Measurements from ENCODE around the gene TSPAN9.

Gene TSPAN9

DNA sequence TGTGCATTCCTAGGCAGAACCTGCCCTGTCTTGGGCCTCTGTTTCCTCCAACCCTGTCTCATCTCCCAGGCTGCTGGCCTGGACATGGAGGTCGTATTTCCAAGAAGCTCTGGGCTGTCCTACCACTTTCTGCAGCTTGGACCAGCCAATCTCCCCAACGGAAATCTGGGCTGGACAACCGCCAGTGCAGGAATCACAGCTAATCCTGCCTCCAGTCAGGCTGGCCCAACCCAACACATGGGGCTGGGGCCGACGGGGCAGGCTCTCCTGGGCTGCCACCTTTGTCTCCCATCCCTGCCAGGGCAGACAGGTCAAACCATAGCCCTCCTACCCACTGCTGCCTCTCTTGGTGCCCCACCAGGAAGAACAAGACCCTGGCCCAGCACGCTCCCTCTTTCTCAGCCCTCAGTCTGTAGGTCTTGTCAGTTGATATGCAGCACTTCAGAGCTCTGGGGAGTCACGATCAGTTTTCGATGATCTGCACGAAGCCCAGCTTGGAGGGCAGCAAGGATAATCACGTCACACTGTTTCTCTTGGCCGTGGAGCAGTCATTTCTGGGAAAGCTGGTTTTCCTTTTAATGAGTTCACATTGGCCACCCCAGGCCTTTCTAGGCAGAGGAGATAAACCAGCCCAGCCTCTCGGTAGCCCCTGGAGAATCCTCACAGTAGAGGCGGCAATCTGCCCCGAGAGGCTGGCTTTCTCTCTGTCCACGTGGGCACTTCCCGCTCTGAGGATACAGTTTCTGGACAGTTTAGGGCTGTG is 218.6 kb downstream of the TSPAN9 start:
- TF ChIP-seq GATA2 (IDR thresholded peaks at IDR 0.05; ENCODE audit: low read depth, low read length) (no peak), GATA3 (IDR thresholded peaks at IDR 0.05; ENCODE audit: low read depth, low read length) (no peak)

DNA sequence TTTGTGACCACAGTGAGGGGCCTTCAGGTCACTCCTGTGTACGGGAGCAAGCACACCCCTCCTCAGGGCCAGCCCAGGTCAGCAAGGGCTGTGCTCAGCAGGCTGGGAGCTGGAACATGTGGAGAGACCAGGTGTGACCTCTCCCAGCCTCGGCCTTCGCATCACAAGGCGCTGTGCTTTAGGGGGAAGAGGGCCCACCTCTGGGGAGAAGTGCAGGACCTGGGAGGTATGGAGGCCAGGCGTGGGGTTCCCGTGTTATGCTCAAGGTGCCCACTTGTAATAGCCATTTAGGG is 219.2 kb downstream of the TSPAN9 start:
- TF ChIP-seq GATA2 (IDR thresholded peaks at IDR 0.05; ENCODE audit: low read depth, low read length) = no peak
- no peak for TF ChIP-seq GATA3 (IDR thresholded peaks at IDR 0.05; ENCODE audit: low read depth, low read length)

DNA sequence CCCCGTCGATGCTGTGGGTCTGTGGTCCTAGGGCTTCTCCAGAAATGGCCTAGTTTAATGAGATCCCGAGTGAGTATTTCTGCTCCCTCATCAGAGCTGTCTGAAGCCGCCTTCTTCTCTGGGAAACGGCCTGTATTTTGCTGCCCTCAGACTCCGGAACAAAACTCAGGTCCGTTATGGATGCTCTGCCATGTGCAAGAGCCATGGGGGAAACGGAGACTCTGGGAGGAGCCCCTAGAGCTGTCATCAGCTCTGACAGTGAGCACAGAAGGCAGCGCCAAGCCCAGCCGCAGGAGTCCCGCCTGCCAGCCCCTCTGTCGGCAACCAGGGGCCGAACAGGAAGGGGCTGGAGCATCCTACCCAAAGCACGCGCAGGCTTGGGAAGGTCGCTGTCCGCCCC is 221.4 kb downstream of the TSPAN9 start:
- TF ChIP-seq GATA2 (IDR thresholded peaks at IDR 0.05; ENCODE audit: low read depth, low read length) (no peak), GATA3 (IDR thresholded peaks at IDR 0.05; ENCODE audit: low read depth, low read length) (no peak)

DNA sequence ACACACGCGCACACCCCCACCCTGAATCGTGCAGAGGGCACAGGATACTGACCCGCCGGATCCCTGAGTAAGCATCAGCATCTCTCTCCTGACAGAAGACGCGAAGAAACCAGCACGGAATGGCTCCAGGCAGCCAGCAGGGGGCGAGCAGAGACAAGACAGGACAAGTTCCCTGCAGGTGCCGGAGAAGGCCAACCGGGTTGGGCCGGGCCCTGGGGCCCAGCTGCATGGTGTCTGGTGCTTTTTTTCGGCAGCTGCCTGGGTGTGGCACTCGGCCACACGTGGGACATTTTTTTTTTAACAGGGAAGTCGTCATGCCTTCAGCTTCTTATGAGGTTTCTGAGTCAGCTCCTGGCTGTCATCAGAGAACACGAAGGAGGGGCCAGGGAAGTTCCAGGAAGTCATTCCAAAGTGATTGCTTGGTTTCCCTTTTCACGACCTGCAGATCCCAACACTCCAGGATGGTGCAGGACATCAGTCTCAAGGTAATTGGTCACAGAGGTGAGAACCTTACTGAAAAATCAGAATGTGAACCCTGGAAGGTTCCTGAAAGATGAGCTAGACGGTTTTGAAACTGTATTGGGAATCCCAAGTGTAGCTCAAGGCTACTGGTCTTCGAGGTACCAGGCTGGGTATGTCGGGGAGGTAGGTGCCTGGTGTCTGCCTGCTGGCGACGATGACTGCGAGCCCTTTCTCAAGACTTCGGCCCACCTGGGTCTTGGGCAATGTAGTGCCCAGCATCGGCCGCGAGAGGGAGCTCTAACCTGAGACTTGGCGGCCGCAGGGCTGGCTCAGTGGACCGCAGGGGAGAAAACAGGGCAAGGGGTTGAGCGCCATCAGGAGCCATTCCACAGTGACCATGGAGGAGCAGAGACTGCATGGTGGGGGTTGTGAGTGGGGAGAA is 223.0 kb downstream of the TSPAN9 start:
- TF ChIP-seq GATA3 (IDR thresholded peaks at IDR 0.05; ENCODE audit: low read depth, low read length) (no peak), GATA2 (IDR thresholded peaks at IDR 0.05; ENCODE audit: low read depth, low read length) (no peak)

DNA sequence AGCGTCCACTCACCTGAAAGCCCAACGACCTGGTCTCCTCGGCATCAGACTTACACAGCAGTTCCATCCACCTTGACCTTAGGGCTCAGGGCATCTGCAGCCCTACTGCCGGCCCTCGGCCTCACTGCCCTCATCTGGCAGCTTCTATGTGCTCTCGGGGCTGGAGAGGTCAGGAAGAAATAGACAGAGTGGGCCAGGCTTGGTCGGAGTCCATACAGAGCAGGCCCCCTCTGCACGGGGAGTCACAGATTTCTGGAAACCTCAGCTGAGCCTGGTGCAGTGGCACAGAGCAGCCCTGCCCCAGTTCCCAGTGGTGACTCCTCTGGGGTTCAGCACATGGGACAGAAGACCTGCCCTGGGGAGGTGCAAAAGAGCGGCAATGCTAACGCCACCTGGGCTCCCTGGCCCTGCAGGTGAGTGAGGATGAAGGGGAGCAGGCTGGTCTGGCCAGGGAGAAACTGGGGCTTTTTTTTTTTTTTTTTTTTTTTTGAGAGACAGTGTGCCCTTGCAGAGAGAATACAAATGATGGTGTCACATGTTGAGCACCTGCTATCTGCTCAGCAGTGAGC is 223.7 kb downstream of the TSPAN9 start:
- TF ChIP-seq GATA3 (IDR thresholded peaks at IDR 0.05; ENCODE audit: low read depth, low read length) (no peak), GATA2 (IDR thresholded peaks at IDR 0.05; ENCODE audit: low read depth, low read length) (no peak)

DNA sequence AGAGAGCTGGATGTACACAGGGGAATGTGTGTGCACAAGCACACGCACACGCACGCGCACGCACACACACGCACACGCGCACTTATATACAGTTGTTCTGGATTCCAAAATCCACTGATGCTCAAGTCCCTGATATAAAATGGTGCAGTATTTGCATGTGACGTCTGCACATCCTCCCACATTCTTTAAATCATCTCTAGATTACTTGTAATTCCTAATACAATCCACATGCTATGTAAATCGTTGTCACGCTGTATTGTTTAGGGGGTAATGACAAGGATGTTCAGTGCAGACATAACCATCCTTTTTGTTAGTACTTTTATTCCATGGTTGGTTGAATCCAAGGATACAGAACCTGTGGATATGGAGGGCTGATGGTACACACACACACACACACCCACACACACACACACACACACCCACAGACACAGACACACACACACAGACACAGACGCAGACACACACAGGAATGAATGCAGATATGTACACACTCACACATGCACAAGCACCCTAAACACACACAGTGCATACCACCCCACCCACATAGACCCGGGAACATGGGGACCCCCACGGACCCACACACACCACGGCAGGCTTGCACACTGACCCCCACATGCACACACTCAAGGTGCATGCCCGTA is 225.3 kb downstream of the TSPAN9 start:
- no peak for TF ChIP-seq GATA2 (IDR thresholded peaks at IDR 0.05; ENCODE audit: low read depth, low read length)
- TF ChIP-seq GATA3 (IDR thresholded peaks at IDR 0.05; ENCODE audit: low read depth, low read length) = no peak

DNA sequence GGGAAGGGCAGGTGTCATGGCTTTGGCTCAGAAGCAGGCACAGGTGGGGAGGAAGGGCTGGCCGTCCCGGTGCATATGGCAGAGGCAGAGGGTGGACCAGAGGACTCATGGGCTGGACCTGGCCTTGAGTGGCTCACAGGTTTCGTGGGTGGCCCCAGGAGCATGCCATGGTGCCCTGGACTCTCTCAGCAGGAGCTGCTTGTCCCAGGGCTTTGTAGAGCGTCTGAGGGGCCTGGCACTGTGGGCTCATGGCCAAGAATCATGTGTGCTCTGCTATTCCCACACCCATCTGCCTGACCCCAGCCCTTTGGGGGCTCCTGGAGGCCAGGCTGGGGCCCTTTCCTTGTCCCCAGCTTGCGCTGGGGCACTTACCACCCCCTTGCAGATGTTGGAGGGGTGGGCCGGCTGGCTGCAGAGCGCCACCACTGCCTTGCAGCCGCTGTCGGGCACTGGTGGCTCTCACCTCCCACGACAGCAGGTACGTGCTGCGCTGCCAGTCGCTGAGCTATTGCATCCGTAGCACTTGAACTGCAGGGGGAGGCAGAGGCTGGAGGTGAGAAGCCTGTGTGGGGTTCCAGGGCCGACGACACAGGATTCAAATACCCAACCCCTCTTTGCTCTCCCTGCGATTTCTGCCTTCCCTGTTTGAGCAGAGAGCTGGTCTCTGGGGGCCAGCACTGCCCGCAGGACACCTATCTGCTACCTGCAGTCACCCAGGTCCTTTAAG is 226.4 kb downstream of the TSPAN9 start:
- no peak for TF ChIP-seq GATA2 (IDR thresholded peaks at IDR 0.05; ENCODE audit: low read depth, low read length)

DNA sequence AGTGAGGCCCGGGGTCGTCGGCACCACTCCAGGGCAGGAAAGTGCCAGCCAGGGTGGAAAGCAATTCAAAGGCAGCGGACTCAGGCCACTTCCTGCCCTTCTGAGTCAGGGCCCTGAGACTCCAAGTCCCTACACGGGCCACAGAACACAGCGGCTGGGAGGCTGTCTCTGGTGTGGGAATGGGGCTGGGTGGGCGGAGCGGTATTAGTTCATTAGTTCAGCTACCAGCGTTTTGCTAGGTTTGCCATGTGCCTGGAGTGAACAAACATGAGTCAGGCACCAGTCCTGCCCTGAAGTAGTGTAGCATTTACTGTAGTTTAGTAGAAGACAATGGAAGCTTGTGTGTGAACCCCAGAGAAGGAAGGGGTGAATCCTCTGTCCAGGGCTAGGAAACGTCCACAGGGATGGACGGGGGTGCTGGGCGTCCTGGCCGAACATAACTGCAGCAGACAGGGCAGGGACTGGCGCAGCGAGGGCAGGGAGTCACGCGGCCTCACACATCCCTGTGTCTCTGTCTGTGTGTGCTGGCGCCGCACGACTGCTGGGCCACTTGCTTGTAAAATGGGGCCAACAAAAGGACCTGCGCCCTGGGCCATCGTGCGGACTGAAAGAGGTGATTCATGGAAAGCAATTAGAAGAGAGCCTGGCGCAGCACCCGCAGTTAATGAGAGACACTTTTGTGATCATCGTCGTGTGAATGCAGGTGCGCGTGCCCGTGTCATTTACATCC is 227.4 kb downstream of the TSPAN9 start:
- TF ChIP-seq GATA2 (IDR thresholded peaks at IDR 0.05; ENCODE audit: low read depth, low read length) = no peak
- TF ChIP-seq GATA3 (IDR thresholded peaks at IDR 0.05; ENCODE audit: low read depth, low read length) = no peak

DNA sequence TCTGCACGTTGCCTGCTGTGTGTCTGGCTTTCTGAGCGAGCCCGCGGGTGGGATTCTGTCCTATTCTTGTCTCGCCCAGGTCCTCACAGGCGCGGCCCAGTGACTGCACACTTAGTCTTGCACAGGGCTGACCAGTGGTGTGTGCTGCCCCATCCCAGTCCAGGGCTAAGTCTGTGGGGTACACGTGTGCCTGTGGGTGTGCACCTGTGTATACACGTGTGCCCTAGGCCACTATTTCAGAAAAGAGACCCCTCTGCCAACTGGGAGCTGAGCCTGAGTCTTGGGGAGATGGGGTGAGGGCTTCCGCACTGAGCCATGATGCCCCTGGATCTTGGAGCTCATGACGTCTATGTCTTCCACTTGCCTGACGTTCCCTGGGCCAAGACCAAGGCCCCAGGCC is 228.3 kb downstream of the TSPAN9 start:
- TF ChIP-seq GATA2 (IDR thresholded peaks at IDR 0.05; ENCODE audit: low read depth, low read length) (no peak), GATA3 (IDR thresholded peaks at IDR 0.05; ENCODE audit: low read depth, low read length) (no peak)

DNA sequence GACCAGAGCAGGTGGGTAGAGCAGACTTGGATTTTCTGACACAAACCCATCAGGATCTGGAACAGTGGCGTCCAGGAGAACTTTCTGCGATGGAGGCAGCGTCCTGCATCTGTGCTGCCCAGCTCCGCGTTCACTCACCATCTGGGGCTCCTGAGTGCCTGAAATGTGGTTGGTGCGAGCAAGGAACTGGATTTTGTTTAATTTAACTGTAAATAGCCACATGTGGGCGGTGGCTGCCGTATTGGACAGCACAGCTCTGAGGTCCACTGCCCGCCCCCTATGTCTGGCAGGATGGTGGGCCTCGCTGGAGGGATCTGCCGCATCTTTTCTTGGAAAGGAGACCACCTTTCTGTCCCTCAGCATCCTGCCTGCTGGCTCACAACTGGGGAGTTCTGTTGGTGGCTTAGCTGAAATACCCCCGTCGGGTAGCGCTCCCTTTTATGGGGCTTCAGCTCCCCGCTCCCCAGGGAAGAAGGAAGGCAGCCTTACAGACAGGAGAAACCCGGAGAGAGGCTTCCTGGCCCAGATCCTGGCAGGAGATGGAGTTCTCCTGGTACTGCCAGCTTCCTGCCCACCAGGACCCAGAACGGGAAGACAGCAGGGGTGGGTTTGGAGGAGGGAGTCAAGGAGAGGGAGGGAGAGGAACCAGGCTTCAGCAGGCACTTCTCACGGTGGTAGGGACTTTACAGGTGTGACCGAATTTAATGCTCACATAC is 228.9 kb downstream of the TSPAN9 start:
- TF ChIP-seq GATA2 (IDR thresholded peaks at IDR 0.05; ENCODE audit: low read depth, low read length) (no peak), GATA3 (IDR thresholded peaks at IDR 0.05; ENCODE audit: low read depth, low read length) (no peak)

DNA sequence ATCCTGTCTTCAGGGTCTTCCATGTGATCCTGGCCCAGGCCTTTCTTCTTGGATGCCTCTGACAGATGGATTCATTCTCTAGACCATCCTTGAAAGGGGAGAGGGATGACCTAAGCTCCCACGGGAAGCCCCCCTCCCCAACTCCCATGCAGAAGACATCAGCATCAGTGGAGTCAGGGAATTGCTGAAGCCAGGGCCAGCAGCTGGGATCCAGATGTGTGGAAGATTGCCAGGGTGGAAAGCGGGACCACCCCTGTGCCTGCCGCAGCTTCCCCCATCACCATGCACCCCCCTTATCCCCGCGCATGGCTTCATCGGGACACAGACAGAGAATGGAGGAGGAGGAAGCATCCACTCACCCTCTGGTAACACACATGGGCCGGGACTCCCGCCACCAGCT is 230.2 kb downstream of the TSPAN9 start:
- TF ChIP-seq GATA3 (IDR thresholded peaks at IDR 0.05; ENCODE audit: low read depth, low read length) (no peak), GATA2 (IDR thresholded peaks at IDR 0.05; ENCODE audit: low read depth, low read length) (no peak)

DNA sequence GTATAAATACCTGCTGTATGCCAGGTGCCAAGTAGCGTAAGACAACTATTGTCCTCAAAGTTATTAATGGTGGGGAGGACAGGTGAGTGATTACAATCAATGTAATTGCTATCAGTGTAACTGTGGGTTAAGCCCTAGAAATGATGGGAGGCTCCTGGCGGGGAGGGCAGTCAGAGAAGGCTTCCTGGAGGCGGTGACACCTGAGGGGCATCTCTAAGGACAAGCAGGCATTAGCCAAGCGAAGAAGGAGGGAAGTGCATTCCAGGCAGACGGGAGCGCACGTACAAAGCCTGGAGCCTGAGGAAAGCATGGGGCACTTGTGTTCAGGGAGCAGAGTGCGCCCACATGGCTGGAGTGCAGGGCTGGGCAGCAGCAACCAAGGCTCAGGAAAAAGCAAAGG is 230.9 kb downstream of the TSPAN9 start:
- TF ChIP-seq GATA3 (IDR thresholded peaks at IDR 0.05; ENCODE audit: low read depth, low read length) = no peak
- TF ChIP-seq GATA2 (IDR thresholded peaks at IDR 0.05; ENCODE audit: low read depth, low read length) = no peak

DNA sequence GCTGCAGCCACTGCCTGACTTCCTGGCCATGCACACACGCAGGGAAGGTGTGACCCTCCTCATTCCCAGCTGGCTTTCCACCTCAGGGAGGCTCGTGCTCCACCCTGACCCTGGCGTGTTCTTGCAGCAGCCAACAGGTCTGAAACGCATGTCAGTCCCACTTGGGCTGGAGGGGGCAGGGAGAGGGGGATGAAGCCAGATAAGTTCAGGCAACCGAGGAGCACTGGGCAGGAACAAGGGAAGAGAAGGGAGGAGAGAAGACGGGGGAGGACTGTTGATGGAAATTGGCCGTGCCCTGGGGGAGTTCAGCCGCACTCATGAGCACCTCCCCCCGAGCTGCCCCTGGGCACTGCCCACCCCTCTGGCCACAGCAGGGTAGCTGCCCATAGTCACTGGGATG is 231.4 kb downstream of the TSPAN9 start:
- no peak for TF ChIP-seq GATA3 (IDR thresholded peaks at IDR 0.05; ENCODE audit: low read depth, low read length)
- TF ChIP-seq GATA2 (IDR thresholded peaks at IDR 0.05; ENCODE audit: low read depth, low read length) = no peak

Measured in SH-SY5Y (cell line).